Inferior parietal cortex (tissue), 1 donor: ENCODE results near the gene ITM2B.
"Not testable (repeated sequence)": the region's sequence is repeated elsewhere in the genome, so short reads cannot be mapped to it uniquely, and the experiment has no call there.

ENCODE experiments used
- DNase-seq: peaks from one replicate; pipeline ENCODE4 v3.0.0-alpha.2; 2016; ENCODE audit errors: extremely low spot score

The ITM2B gene

GRCh38 chr13:48224701-48225100 lies 8.3 kb upstream of the ITM2B start:
- no peak for DNase-seq

- DNase-seq, result no peak
Measured at GRCh38 chr13:48230541-48230940, 2.5 kb upstream of the ITM2B start.

DNA sequence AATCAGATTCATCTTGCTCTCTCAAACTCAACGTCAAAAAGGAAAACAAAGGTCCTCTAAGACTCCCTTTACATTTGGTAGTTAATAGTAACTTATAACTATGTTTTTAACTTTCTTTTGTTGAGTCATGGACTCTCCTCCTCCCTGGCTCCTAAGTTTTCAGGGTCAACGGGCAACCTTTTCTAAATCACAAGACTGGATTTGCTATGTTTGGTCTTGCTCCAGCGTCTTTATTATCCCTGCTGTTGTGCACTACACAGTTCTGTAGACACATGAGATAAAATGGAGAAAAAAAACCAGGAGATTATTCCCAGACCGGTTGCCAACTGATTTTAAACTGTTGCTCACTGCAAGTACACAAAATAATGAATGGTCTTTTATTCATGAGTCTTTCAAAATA lies 1.9 kb upstream of the ITM2B start:
- no peak for DNase-seq

DNA sequence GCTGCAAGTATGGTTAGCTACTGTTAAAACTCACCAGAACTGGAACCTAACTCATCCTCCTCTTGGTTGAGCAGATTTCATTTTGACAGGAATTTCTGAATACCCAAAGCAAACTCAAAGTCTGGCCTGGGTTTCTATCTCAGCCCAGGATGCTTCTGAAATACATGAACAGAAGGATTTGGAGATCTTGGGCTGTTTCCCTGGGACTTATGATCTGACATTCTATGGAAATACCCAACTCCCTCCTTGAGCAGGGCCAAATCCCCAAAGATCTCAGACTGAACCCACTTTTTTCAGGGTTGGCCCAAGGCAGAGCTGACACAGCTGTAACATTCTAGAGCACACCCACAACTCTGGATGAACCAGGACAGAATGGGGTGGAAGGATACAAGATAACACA lies 1.1 kb upstream of the ITM2B start:
- no peak for DNase-seq

DNA sequence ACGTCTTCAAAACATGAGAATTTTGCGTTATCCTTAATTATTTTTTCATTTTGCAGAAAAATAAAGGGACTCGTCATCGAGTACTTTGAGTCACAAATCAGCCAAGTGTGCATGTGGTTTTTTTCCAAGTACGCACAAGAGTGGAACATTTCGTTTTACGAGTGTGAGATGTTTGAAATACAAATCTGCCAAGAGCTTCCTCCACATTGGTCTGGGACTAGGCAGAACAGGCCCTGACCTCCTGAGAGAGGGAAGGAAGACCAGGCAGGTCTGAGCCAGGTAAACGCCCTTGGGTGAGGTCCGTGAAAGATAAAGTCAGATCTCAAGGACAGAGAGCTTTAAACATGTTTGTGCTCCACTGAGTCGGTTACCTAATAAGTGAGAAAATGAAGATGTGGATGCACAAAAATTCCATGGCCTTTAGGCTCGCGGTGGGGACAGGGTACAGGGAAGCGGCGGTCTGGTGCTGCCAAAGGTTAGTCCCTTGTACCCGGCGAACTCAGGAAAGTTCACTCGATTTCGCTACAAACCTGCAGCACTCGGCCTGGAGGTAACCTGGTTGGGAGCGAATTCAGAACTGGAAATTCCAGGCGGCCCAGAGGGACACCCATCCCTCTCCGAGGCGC lies 473 bp upstream of the ITM2B start:
- peak; percentile 60 for DNase-seq

- peak; percentile 72 for DNase-seq
Measured at GRCh38 chr13:48233889-48234488, 983 bp downstream of the ITM2B start.

DNA sequence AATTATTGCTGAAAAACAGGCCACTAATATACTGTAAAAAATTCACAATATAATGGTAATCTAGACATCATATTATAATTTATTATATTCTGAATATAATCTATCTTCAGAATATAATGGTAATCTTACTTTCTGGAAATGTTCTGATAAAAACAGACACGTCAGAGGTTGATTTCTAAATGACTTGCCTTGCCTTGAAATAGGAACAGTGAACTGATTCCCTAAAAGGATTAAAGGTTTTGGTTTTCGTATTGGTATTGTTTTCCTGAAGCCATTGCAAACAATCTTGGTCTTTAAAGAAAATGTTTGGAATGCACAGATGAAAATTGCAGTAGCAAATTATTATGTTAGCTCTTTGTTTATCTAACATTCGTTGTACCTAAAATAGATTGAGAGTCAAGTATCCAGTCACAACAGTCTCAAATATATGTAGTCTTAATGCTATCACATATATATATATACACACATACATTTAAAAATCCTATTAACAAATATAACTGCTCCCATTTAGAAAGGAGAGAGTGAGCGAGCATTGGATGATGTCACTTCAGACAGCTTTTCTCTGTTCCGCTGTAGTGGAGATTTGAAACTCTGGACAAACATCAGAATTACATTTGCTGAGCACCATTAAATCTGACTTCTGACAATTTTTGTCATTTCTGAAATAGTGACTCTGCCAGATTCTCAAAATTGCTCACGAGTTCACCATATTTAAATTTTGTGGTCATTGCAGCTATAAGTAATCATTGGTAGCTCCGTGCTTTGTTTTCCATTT lies 1.7 kb downstream of the ITM2B start:
- DNase-seq, result peak; percentile 67

DNA sequence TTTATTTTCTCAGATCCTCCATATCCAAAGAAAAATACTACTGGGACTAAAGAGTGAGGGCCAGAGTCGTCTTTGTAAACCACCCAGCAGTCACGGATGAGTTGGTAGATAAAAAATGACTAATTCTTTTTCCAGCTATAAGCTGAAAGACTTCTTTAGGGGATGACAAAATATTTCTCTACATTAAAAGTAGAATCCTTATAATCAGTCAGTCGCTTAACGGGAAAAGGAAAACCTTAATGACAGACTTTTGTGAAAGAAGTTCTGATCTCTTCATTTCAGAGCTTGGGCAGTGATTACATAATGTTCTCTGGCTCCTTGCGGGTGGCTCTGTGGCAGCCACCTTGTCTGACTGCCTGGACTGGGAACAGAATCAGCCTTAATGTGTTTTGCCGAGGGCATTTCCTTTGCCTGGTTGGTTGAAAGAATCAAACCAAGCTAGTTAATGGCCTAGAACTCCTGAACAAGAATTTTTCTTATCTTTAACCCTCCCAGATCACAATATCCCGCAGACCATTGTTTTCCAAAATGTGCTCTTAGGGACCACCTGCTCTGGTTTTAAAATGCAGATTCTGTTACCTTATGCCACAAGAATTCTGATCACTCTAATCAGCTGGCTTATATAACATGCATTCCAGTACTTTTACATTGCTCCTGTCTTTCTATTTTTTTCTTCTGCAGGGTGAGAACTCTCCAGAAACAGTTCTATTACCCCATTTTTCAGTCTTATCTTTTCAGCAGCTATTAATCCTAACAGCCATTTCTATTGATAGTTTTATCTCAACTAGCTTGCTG lies 2.5 kb downstream of the ITM2B start:
- peak; percentile 32 for DNase-seq

DNA sequence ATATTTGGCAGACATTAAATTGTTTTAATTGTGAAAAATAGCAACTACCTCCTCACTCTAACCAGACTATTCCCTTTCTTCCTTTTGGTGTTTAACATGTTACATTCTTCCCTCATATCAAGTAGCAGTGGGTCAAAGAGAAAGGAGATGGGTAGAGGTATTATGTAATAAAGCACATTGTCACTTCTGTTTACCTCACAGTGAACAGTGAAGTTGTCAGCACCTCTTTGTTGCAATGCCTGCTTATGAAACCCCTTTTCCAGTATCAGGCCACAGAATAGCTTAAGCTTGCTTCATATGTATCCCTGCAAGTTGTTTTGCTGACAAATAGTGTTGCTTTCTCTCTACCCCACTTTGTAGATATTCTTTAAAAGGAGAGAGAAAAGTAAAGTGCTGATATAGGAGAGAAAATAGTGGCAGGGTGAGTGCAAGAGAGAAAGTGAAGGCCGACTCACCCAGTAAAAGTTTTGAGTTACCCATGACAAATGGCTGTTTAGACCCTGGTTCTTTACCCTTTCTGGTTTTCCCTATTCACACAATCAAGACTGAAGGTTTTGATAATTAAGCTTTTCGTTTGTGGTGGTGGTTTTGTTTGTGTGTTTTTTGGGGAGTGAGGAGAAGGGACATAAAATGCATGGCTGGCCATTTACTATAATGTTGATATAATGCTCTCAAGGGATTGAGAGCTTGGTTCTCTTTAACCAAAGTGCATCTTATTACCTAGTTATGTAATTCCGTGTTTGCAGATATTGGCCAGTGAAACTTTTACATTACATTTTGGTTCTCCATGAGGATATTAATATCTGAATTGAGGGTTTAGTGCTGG lies 3.7 kb downstream of the ITM2B start:
- peak; percentile 39 for DNase-seq

GRCh38 chr13:48239369-48239768 lies 6.4 kb downstream of the ITM2B start:
- DNase-seq, result not testable (repeated sequence)

- no peak for DNase-seq
Measured at GRCh38 chr13:48241651-48242050, 8.6 kb downstream of the ITM2B start.

GRCh38 chr13:48242677-48243076 lies 9.7 kb downstream of the ITM2B start:
- no peak for DNase-seq

GRCh38 chr13:48244159-48244558 lies 11.2 kb downstream of the ITM2B start:
- DNase-seq, result no peak

GRCh38 chr13:48246102-48246501 lies 13.1 kb downstream of the ITM2B start:
- no peak for DNase-seq

DNA sequence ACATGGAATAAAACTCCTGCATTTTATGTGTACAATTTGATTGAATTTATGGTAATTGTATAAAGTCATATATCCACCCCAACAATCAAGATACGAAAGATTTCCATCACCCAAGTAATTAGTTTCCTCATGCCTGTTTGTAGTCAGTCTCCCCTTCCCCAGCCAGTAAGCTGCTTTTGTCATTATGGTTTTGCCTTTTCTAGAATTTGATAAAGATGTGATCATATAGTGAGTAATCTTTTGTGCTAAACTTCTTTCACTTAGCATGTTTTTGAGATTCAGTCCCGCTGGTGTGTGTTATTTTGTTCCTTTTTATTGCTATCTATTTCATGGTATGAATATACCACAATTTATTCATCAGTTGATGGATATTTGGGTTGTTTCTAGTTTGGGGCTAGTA lies 16.0 kb downstream of the ITM2B start:
- no peak for DNase-seq

DNA sequence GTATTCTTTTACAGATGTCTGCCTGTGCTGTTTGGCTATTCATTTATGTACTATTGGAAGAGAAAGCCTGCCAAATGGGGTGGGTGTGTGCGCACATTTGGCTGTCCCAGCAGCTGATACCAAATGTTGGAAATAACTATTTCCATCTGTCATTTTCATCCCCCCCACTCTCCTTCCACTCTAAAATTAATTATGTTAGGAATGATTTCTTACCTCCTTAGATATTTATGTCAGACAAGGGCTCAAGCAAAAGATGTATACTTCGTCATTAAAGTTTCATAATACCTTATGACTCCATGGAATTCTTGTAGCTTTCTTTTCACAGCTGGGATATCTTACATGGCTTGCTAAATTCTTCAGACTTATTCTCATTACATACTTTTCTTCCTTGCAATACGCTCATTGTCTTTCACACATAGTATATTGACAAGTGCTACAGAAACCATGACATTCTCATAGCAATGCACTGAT lies 18.6 kb downstream of the ITM2B start:
- DNase-seq, result no peak

- no peak for DNase-seq
Measured at GRCh38 chr13:48252176-48252575, 19.2 kb downstream of the ITM2B start.

GRCh38 chr13:48253849-48254248 lies 20.8 kb downstream of the ITM2B start:
- no peak for DNase-seq

DNA sequence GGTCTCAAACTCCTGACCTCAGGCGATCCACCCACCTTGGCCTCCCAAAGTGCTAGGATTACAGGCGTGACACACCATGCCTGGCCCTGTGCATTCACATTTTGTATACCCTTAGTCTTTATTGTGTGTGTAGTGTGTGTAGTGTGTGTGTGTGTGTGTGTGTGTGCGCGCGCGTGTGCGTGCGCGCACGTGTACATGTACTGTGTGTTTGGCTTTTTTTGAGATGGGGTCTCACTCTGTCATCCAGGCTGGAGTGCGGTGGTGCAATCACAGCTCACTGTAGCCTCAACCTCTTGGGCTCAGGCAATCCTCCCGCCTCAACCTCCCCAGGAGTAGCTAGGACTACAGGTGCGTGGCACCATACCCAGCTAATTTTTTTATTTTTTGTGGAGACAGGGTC lies 22.1 kb downstream of the ITM2B start:
- DNase-seq, result no peak

DNA sequence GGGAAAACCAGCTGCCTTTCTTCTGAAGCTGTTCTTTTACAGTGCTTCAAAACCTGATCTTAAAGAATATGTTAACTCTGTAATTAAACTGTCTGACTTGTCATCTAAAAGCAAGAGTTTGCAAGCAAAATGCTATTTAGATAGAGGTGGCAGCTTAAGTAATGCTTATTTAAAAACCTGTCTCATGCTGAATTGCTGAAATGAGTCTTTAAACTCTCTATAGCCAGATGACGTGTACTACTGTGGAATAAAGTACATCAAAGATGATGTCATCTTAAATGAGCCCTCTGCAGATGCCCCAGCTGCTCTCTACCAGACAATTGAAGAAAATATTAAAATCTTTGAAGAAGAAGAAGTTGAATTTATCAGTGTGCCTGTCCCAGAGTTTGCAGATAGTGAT lies 22.9 kb downstream of the ITM2B start:
- no peak for DNase-seq

DNA sequence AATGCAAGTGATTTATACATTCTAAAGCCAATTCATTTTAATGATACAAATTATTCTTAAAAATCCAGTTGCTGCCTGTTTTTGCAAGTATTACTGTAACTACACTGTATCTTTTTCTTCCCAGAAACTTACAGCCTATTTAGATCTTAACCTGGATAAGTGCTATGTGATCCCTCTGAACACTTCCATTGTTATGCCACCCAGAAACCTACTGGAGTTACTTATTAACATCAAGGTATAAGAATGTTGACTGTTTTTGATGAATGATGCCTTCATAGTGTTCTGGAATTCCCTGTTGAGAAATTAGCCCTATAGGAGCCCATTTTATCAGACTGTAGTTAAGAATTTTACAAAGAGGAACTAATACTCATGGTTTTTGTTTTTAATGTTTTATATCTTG lies 25.0 kb downstream of the ITM2B start:
- DNase-seq, result no peak
